GM18517 (cell line): ENCODE data around the gene SECTM1.
"Not testable (repeated sequence)": the region's sequence is repeated elsewhere in the genome, so short reads cannot be mapped to it uniquely, and the experiment has no call there.

Source experiments
- ATAC-seq: cut with Tn5 transposase; IDR thresholded peaks from one replicate; pipeline ENCODE4 v1.9.1; 2021; ENCODE audit warnings: mild to moderate bottlenecking, moderate library complexity; ENCODE audit not compliant: unreplicated experiment

SECTM1 gene

GRCh38 chr17:82370471-82371332 is 37.1 kb upstream of the SECTM1 start:
- no peak for ATAC-seq

DNA sequence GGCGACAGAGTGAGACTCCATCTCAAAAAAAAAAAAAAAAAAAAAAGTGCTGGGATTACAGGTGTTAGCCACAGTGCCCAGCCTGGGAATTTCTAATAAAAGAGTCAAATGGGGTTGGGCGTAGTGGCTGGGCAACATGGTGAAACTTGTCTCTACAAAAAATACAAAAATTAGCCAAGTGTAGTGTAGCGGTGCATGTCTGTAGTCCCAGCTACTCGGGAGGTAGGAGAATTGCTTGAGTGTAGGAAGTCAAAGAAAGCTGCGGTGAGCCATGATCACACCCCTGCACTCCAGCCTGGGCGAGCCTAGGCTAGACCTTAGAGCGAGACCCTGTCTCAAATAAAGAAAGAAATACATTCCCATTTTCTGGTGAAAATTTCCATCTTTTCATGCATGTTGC is 35.6 kb upstream of the SECTM1 start:
- no peak for ATAC-seq

GRCh38 chr17:82367724-82368524 is 34.4 kb upstream of the SECTM1 start:
- ATAC-seq: no peak

DNA sequence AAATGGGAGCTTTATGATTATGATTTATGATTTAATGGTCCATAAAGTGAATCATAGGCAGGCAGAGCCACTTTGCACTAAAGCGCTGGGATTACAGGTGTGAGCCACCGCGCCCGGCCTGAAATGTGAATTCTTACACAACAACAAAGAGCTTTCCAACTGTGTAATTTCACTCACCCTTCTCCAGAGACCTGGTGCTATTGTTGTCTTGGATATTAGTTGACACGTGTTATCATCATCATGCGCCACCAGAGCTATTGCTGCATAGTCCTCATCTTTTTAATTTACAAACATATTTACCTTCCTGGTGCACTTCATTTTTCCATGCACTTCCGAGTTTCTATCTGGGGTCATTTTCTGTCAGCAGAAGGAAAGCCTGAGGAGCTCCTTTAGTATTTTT is 33.2 kb upstream of the SECTM1 start:
- ATAC-seq: no peak

GRCh38 chr17:82365606-82366295 is 32.2 kb upstream of the SECTM1 start:
- ATAC-seq: no peak

DNA sequence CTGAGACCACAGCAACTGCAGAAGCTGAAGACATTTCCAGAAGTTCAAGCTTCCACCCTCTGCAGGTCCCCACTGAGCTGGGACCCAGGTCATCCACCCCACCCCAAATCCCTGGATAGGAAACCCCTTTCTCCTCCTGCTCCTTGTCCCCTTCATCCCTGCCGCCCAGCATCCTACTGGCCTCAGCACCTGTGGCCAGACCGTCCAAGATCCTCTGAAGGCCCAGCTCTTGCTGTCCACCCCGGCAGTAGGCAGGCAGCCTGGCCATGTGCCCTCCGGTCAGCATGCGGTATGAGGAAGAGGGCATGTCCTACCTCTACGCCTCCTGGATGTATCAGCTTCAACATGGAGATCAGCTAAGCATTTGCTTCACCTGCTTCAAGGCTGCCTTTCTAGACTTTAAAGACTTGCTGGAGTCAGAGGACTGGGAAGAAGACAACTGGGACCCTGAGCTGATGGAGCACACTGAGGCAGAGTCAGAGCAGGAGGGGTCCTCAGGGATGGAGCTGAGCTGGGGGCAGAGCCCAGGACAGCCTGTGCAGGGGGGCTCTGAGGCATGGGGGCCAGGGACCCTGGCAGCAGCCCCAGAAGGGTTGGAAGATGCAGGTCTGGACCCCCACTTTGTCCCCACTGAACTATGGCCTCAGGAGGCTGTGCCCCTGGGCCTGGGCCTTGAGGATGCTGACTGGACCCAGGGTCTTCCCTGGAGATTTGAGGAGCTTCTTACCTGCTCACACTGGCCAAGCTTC is 28.5 kb upstream of the SECTM1 start:
- no peak for ATAC-seq

- not testable (repeated sequence) for ATAC-seq
Measured at GRCh38 chr17:82359451-82360074, 26.0 kb upstream of the SECTM1 start.

DNA sequence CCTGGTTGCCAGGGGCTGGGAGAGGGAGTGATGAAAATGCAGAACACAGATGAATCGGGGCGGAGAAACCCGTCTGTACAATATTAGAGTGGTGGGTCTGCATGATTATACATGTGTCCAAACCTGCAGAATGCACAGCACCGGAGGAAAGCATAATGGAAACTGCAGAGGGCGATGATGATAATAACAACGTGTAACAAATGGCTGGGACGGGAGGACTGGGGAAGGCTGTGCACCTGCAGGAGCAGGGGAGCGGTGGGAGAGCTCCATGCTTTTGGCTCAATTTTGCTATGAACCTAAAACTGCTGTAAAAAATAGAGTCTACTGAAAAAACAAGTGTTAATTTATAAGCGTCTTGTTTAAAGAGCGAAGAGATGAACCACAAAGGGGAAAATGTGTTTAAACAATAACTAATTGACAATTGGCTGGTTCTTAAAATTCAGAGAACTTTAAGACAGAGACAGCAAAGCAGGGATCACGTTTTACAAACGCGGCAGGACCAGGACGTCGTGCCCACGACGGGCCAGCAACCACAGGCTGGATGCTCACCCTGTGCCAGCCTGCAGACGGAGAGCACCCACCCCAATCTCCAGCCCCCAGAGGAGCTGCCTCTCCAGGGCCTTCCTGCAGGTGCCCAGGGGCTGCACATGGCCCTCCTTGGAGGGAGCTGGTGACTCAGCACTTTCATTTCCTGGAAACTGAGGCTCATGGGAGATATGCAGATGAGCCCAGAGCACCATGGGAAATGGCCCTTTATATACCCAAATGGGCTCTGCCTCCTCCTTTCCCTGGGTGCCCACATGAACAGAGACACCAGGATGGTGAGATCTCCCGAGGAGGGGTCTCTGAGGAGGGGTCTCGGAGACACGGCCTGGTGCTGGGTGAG is 25.1 kb upstream of the SECTM1 start, which contains the start of gene TEX19:
TSS of gene TEX19 (plus strand) at position 783 of the 886 bp plus-strand sequence. CDS start 2,904 bp downstream, outside the sequence.
- no peak for ATAC-seq

- no peak for ATAC-seq
Measured at GRCh38 chr17:82357394-82357793, 23.8 kb upstream of the SECTM1 start.

DNA sequence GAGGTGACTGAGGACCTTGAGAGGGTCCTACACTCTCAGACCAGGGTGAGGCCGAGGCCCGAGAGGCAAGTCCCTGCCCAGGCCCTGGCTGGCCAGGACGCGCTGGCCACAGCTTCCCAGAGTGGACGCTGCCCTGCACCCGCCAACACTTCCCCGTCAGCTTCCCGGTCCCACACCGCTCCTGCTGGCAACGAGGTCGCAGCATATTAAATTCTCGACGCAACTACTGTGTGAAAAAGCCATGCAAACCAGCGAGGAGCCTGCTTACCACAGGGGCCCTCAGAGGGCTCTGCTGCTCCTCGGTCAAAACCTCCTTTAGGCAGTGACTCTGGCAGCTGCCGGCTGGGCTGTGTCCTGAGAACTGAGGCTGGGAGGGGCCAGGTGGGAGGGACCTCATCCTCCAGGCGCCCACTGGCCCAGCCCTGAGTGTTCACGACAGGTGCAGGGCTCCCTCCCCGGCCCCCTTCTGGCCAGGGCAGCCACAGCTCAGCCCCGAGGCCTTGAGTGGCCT is 23.3 kb upstream of the SECTM1 start:
- no peak for ATAC-seq

DNA sequence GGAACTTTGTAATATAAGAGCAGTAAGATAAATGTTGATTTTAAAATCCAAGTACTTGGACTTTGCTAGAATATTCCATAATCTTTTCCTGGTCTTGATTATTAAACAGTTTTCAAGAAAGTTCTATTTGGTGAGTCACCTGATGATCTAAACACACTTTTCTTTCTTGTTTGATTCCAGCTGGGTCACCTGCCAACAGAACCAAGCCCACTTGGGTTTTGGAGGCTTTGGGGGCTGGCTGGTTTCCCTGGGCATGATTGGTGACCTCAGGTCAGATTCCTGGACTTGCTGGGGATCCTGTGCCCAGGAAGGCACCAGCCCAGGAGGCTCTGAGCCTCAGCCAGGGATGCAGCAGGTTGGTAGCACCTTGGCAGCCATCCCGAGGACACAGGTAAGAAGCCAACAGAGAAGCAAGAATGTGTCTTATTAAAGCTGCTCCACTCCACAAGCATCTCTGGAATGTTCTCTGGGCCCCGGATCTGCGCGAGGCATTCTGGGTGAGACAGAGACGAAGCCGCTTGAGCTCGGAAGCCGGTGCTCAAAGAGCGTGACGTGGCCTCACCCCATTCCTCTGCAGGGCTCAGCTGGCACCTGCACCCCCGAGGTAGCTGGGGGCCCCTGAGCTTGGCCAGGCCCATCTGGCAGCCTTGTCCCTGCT is 22.3 kb upstream of the SECTM1 start:
- ATAC-seq: no peak

DNA sequence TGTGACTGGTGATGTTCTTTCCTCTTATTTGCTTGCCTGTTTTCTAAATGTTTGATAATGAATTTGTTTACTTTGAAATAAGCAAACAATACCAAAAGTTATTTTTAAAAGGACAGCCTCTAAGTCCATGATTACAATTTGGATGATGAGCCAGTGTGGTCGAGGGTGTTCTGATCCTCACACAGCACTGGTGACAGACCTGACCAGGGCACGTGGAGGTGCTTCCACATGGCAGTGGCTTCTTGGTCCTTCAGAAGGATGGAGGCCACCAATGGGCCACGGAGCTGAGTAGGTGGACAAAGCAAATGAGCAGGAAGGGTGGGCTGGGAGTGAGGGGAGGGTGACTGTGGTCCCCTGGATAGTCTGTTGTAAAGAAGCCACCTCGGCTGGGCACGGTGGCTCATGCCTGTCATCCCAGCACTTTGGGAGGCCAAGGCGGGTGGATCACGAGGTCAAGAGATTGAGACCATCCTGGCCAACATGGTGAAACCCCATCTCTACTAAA is 21.3 kb upstream of the SECTM1 start:
- ATAC-seq: no peak

GRCh38 chr17:82353484-82353883 is 19.9 kb upstream of the SECTM1 start:
- ATAC-seq: no peak

DNA sequence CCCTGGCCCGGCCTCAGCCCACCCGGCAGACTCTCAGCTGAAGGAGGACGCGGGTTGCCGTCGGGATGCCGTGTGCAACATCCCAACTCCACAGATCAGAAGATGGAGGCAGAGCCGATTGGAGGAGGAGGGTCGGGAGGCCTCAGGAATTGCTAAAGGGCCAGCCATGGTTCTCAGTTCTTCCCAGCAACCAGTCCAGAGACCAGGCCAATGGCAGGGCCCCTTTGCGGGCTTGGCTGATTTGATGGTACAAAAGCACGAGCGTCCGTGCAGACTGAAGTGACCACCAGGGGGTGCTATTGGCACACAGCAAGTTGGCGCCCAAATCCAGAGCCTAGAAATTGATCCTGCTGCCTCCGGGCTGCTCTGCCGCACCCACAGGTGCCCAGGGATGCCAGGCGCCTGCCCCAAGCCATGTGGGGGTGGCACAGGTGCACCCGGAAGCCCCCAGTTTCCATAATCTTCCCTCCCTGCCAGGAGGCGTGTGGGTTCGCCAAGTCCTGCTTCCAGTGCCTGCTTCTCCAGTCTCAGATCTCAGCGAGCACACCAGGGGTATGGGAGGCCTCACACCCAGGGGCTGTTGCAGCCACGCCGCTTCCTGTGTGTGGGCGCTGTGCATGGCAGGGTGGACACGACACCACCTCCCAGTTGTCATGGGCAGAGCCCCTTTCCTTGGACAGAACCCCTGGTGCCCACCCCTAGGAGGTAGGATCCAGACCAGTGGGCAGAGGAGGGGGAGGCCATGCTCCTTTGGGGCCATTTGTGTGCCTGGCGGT is 18.3 kb upstream of the SECTM1 start:
- no peak for ATAC-seq

DNA sequence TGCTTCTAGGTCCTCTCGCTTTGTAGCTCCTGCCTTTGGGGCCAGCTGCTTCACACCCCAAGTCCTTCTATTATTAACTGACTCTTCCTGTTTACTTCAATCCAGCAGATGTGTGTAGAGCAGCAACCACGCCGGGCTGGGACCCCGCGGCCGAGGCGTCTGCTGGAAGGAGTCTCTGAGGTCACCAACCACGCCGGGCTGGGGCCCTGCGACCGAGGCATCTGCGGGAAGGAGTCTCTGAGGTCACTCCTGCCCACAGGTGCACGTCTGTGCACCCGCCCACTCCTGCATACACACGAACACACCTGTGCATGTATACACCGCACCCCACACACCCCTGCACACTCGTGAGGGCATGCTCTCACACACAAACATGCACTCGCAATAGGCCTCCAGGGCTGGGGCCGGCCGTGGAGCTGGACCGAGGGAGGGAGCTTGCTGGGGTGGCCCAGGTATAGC is 17.7 kb upstream of the SECTM1 start:
- ATAC-seq: no peak

GRCh38 chr17:82350182-82351030 is 16.8 kb upstream of the SECTM1 start:
- no peak for ATAC-seq
